DOHH2 (cell line): ENCODE results near the gene CDKAL1.

ENCODE experiments used
- H3F3A ChIP-seq: fragments of 200-600 bp; sonication (generic), shearing (Covaris generic); 2 replicates; pipeline ENCODE4 v1.6.0; 2016; ENCODE audit warnings: antibody characterized with exemption, mild to moderate bottlenecking; ENCODE audit not compliant: control insufficient read depth, insufficient read depth
- H3K27ac ChIP-seq: fragments of 200-600 bp; sonication (generic); 2 replicates; pipeline ENCODE4 v1.5.1; 2014; ENCODE audit warnings: low read depth, mild to moderate bottlenecking, low read length, moderate library complexity
- H3K27me3 ChIP-seq: fragments of 200-600 bp; sonication (generic); 2 replicates; pipeline ENCODE4 v1.6.1; 2014; ENCODE audit warnings: mild to moderate bottlenecking, low read length, mixed read lengths; ENCODE audit not compliant: control insufficient read depth
- H3K36me3 ChIP-seq: fragments of 200-600 bp; sonication (generic); 2 replicates; pipeline ENCODE4 v1.6.1; 2014; ENCODE audit warnings: mild to moderate bottlenecking, low read length, moderate library complexity, mixed read lengths; ENCODE audit not compliant: control insufficient read depth
- H3K4me1 ChIP-seq: fragments of 200-600 bp; sonication (generic); 2 replicates; pipeline ENCODE4 v1.6.1; 2014; ENCODE audit warnings: mild to moderate bottlenecking, low read length, mixed read lengths; ENCODE audit not compliant: control insufficient read depth
- H3K4me2 ChIP-seq: fragments of 200-600 bp; sonication (generic); 2 replicates; pipeline ENCODE4 v1.6.0; 2014; ENCODE audit warnings: mild to moderate bottlenecking, low read length, moderate library complexity
- H3K4me3 ChIP-seq: fragments of 200-600 bp; sonication (generic); 2 replicates; pipeline ENCODE4 v1.5.1; 2014; ENCODE audit warnings: mild to moderate bottlenecking, low read length, mixed read lengths
- H3K79me2 ChIP-seq: fragments of 200-600 bp; sonication (generic); 2 replicates; pipeline ENCODE4 v1.6.1; 2014; ENCODE audit warnings: mild to moderate bottlenecking, low read length, mixed read lengths; ENCODE audit not compliant: control insufficient read depth
- H3K9me2 ChIP-seq: fragments of 200-600 bp; sonication (generic); replicated peaks from 2 replicates; pipeline ENCODE4 v1.6.1; 2014; ENCODE audit warnings: mild to moderate bottlenecking, low read length, mixed read lengths; ENCODE audit not compliant: control insufficient read depth
- H3K9me3 ChIP-seq: fragments of 200-600 bp; sonication (generic); 2 replicates; pipeline ENCODE4 v1.6.1; 2014; ENCODE audit warnings: antibody characterized with exemption, low read length, mixed read lengths; ENCODE audit not compliant: control insufficient read depth, insufficient read depth
- H4K20me1 ChIP-seq: fragments of 200-600 bp; sonication (generic); 2 replicates; pipeline ENCODE4 v1.6.0; 2014; ENCODE audit warnings: low read depth, mild to moderate bottlenecking, antibody characterized with exemption, low read length, moderate library complexity; ENCODE audit not compliant: control insufficient read depth, insufficient read depth
- EZH2phosphoT487 ChIP-seq: fragments of 200-600 bp; sonication (generic); IDR thresholded peaks from 2 replicates; pipeline ENCODE4 v1.6.1; 2017; ENCODE audit warnings: borderline replicate concordance, mild to moderate bottlenecking, antibody characterized with exemption, low read length, moderate library complexity, mixed read lengths
- TF ChIP-seq, protein P1 (sequence below): fragments of 200-600 bp; sonication (generic); IDR thresholded peaks from one replicate; pipeline ENCODE4 v1.5.1; 2014; ENCODE audit warnings: antibody characterized with exemption, mild to moderate bottlenecking, low read depth, low read length; ENCODE audit not compliant: poor library complexity, severe bottlenecking

The CDKAL1 gene

DNA sequence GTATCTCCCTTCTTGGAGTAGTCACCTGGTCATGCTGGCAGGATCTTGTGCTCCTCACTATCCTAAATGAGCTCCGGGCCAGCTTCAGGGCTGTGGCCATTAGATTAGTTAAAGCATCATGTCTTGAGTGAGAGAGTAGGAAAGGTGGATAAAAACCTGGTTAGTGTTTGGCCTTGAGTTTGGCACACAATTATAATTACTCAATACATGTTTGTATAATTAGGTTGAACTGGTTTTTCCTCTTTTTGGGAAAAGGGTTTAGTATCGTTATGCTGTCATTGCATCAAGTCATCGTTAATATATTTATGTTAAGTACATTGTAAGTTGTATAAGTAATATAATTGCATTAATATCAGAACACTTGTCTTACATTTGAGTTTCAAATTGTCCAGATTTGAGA is 126.3 kb downstream of the CDKAL1 start:
- Histone ChIP-seq H3K4me2 (no peak overlapping the region), H3K36me3 (no peaks in the 10 kb centered on the region), H3K27me3 (no peaks in the 10 kb centered on the region), H3K4me1 (peaks cover 6% of the 10 kb centered on the region), H3K4me3 (no peak overlapping the region), H3F3A (no peaks in the 10 kb centered on the region), H4K20me1 (no peaks in the 10 kb centered on the region), H3K27ac (no peak overlapping the region), H3K9me2 (no peaks in the 10 kb centered on the region), H3K9me3 (no peaks in the 10 kb centered on the region), H3K79me2 (peaks cover 2% of the 10 kb centered on the region; the same call in 1 of the 2 replicates)
- no peak for TF ChIP-seq EZH2phosphoT487
- TF ChIP-seq, protein P1, sequence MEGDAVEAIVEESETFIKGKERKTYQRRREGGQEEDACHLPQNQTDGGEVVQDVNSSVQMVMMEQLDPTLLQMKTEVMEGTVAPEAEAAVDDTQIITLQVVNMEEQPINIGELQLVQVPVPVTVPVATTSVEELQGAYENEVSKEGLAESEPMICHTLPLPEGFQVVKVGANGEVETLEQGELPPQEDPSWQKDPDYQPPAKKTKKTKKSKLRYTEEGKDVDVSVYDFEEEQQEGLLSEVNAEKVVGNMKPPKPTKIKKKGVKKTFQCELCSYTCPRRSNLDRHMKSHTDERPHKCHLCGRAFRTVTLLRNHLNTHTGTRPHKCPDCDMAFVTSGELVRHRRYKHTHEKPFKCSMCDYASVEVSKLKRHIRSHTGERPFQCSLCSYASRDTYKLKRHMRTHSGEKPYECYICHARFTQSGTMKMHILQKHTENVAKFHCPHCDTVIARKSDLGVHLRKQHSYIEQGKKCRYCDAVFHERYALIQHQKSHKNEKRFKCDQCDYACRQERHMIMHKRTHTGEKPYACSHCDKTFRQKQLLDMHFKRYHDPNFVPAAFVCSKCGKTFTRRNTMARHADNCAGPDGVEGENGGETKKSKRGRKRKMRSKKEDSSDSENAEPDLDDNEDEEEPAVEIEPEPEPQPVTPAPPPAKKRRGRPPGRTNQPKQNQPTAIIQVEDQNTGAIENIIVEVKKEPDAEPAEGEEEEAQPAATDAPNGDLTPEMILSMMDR = no peak

DNA sequence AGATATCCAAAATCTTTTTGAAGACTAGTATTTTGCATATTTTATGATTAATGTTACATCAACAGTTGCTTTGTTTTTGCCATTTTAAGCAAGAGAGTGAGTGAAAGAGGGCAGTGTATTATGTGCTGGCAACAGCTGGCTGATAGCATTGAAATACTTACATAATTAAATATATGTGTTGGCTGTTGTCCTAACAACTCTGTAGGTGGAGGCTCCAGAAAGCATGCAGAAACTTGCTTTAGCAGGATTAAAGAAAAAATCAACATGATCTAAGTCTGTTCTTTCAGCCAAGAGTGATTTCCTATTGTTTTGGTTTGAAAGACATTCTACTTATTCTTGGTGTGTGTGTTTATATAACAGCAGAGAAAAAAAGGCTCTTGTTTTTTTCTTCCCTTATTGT is 127.5 kb downstream of the CDKAL1 start:
- no peaks in the 10 kb centered on the region for H3F3A ChIP-seq
- no peak overlapping the region for H3K4me3 ChIP-seq
- no peak overlapping the region for H3K27ac ChIP-seq
- no peaks in the 10 kb centered on the region for H3K36me3 ChIP-seq
- no peaks in the 10 kb centered on the region for H3K9me3 ChIP-seq
- H3K9me2 ChIP-seq = no peaks in the 10 kb centered on the region
- no peak for TF ChIP-seq EZH2phosphoT487
- TF ChIP-seq, protein P1 = no peak
- H3K4me1 ChIP-seq = peaks cover 6% of the 10 kb centered on the region
- no peaks in the 10 kb centered on the region for H3K27me3 ChIP-seq
- no peak overlapping the region for H3K4me2 ChIP-seq
- no peaks in the 10 kb centered on the region for H3K79me2 ChIP-seq
- no peaks in the 10 kb centered on the region for H4K20me1 ChIP-seq

DNA sequence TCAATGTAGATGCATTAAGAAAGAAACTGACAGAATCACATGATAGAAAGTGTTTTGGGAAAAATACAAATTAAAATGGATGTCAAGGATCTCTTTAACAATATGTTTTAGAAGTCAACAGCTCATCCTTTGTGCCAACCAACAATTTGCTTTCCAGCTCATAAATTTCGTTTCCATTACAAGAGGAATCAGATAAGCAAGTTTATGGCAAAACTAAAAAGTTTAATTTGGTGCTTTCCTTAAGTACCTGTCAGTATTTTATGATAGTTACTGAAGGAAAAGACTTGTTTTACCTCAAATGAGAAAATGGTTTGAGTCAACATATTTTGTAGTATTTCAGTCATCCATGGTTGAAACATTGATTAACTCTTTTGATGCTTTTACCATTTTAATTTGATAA is 130.0 kb downstream of the CDKAL1 start:
- Histone ChIP-seq H3K9me3 (no peaks in the 10 kb centered on the region), H3F3A (no peaks in the 10 kb centered on the region), H3K79me2 (no peaks in the 10 kb centered on the region), H3K4me1 (peaks cover 6% of the 10 kb centered on the region), H4K20me1 (no peaks in the 10 kb centered on the region), H3K36me3 (no peaks in the 10 kb centered on the region), H3K27ac (no peak overlapping the region), H3K9me2 (no peaks in the 10 kb centered on the region), H3K4me3 (no peak overlapping the region), H3K4me2 (no peak overlapping the region), H3K27me3 (no peaks in the 10 kb centered on the region)
- TF ChIP-seq, protein P1 = no peak
- no peak for TF ChIP-seq EZH2phosphoT487

DNA sequence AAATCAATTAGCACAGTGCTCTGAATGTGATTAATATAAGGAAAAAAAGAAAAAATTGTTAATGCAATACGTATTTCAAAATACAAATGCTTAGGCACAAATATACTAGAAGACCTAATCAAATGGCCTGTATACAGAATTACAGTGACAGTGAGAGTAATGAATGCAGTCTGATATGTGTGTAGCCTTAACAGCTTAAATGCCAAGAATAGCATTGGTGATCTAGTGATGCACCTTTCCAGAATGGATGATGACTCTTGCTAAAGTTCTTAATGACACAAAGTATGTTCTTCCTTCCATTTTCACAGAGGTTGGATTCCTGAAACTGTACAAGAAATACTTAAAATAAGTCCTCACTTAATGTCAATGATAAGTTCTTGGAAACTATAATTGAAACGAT is 131.0 kb downstream of the CDKAL1 start:
- Histone ChIP-seq H3K79me2 (no peaks in the 10 kb centered on the region), H3K4me3 (no peak overlapping the region), H3K4me2 (no peak overlapping the region), H3K27me3 (no peaks in the 10 kb centered on the region), H3K4me1 (no peaks in the 10 kb centered on the region), H3K9me3 (no peaks in the 10 kb centered on the region), H3K9me2 (no peaks in the 10 kb centered on the region), H3K36me3 (no peaks in the 10 kb centered on the region), H4K20me1 (no peaks in the 10 kb centered on the region), H3K27ac (no peak overlapping the region), H3F3A (no peaks in the 10 kb centered on the region)
- TF ChIP-seq, protein P1 = no peak
- TF ChIP-seq EZH2phosphoT487 = no peak
